Measurements from ENCODE around the gene HSP90B1.

The HSP90B1 gene

DNA sequence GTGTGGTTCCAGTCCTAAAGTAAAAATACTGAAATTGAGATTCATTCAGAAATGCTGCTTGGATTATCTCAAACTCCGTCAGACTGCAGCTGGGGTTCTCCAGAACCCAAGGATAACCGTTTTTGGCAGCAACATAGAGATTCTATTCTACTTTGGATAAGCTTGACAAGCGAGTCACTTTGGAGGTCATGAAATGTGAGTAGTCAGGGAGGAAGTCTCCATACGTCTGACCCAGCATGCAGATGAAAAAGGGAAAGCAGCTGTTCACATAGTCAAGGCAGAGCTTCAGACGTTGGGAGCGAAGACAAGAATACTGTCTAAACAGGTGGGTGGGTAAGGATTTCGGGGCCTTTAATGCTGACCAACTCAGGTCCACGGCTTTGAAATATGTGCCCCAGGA lies 14.9 kb upstream of the HSP90B1 start:
- no peaks in the 10 kb centered on the region for H3K79me1 ChIP-seq (ENCODE audit: low read length)
- no peak overlapping the region for H3K27ac ChIP-seq (ENCODE audit: low read depth, low read length)
- no peak overlapping the region for H3K4me3 ChIP-seq (ENCODE audit: low read depth, low read length)
- no peak overlapping the region for H3K18ac ChIP-seq (ENCODE audit: low read length)
- no peak overlapping the region for H2BK120ac ChIP-seq (ENCODE audit: insufficient read depth, low read length, poor library complexity)
- no peak overlapping the region for H3K9ac ChIP-seq (ENCODE audit: low read length)
- H3K27me3 ChIP-seq (ENCODE audit: insufficient read depth, low read length): no peaks in the 10 kb centered on the region
- DNase-seq: no peak
- no CpG with 5 or more reads among the region's 8 CpGs for WGBS (ENCODE audit: extremely low coverage, insufficient coverage, insufficient read length)
- no peak overlapping the region for H4K8ac ChIP-seq (ENCODE audit: low read depth, low read length)
- no peak overlapping the region for H3K23ac ChIP-seq (ENCODE audit: low read length)
- no peak overlapping the region for H3K4me2 ChIP-seq (ENCODE audit: low read length)
- H3K4ac ChIP-seq (ENCODE audit: low read depth, low read length): no peak overlapping the region
- H3K36me3 ChIP-seq (ENCODE audit: control insufficient read depth in 1 of 2, insufficient read depth in 2 of 2, low read length in 2 of 2): peaks cover 0 to 2% of the 10 kb centered on the region in 2 experiments
- no peaks in the 10 kb centered on the region for H3K79me2 ChIP-seq (ENCODE audit: control insufficient read depth, insufficient read depth, low read length, poor library complexity)
- H2AK5ac ChIP-seq (ENCODE audit: low read length): no peak overlapping the region
- no peak overlapping the region for H3K14ac ChIP-seq (ENCODE audit: low read length)
- H2BK12ac ChIP-seq (ENCODE audit: low read length): no peak overlapping the region
- no peaks in the 10 kb centered on the region for H3K4me1 ChIP-seq (ENCODE audit: control insufficient read depth in 1 of 2, insufficient read depth in 2 of 2, low read length in 2 of 2)
- no peak overlapping the region for H4K91ac ChIP-seq (ENCODE audit: low read depth, low read length)
- H2AFZ ChIP-seq (ENCODE audit: insufficient read depth, low read length, poor library complexity): no peak overlapping the region
- H3K9me3 ChIP-seq (ENCODE audit: insufficient read depth, low read depth, low read length): no peaks in the 10 kb centered on the region
- H4K12ac ChIP-seq (ENCODE audit: low read depth, low read length): no peak overlapping the region
- H2BK5ac ChIP-seq (ENCODE audit: low read depth, low read length, poor library complexity): no peak overlapping the region

DNA sequence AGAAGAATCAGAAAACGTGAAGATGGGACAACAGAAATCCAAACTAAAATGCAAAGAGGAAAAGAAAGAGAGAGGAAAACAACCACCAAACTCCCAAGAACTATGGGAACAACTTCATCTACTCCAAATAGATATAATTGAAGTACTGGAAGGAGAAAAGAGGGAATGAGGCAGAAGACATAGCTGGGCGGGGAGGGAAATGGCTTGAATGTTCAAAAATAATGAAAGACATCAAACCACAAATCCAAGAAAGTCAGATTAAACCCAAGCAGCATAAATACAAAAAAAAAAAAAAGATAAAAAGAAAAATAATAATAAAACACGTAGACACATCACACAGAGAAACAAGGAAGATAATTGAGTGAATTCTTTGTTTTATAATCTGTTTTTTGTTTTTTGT lies 12.3 kb upstream of the HSP90B1 start:
- no peak overlapping the region for H4K8ac ChIP-seq (ENCODE audit: low read depth, low read length)
- no peak overlapping the region for H3K4me3 ChIP-seq (ENCODE audit: low read depth, low read length)
- no peak overlapping the region for H2BK5ac ChIP-seq (ENCODE audit: low read depth, low read length, poor library complexity)
- H4K91ac ChIP-seq (ENCODE audit: low read depth, low read length): no peak overlapping the region
- no peak overlapping the region for H3K18ac ChIP-seq (ENCODE audit: low read length)
- no peak overlapping the region for H2BK120ac ChIP-seq (ENCODE audit: insufficient read depth, low read length, poor library complexity)
- H2AK5ac ChIP-seq (ENCODE audit: low read length): no peak overlapping the region
- H3K9me3 ChIP-seq (ENCODE audit: insufficient read depth, low read depth, low read length): no peaks in the 10 kb centered on the region
- no peak overlapping the region for H3K14ac ChIP-seq (ENCODE audit: low read length)
- H4K12ac ChIP-seq (ENCODE audit: low read depth, low read length): no peak overlapping the region
- H3K4me1 ChIP-seq (ENCODE audit: control insufficient read depth in 1 of 2, insufficient read depth in 2 of 2, low read length in 2 of 2): no peaks in the 10 kb centered on the region
- no peaks in the 10 kb centered on the region for H3K27me3 ChIP-seq (ENCODE audit: insufficient read depth, low read length)
- H3K4me2 ChIP-seq (ENCODE audit: low read length): no peak overlapping the region
- no peak overlapping the region for H3K23ac ChIP-seq (ENCODE audit: low read length)
- H3K9ac ChIP-seq (ENCODE audit: low read length): no peak overlapping the region
- no peak overlapping the region for H3K27ac ChIP-seq (ENCODE audit: low read depth, low read length)
- H2BK12ac ChIP-seq (ENCODE audit: low read length): no peak overlapping the region
- H3K79me2 ChIP-seq (ENCODE audit: control insufficient read depth, insufficient read depth, low read length, poor library complexity): no peaks in the 10 kb centered on the region
- WGBS (ENCODE audit: extremely low coverage, insufficient coverage, insufficient read length): no CpG with 5 or more reads among the region's 3 CpGs
- H3K79me1 ChIP-seq (ENCODE audit: low read length): no peaks in the 10 kb centered on the region
- no peak overlapping the region for H2AFZ ChIP-seq (ENCODE audit: insufficient read depth, low read length, poor library complexity)
- H3K4ac ChIP-seq (ENCODE audit: low read depth, low read length): no peak overlapping the region
- no peak for DNase-seq
- peaks cover 0 to 2% of the 10 kb centered on the region in 2 experiments for H3K36me3 ChIP-seq (ENCODE audit: control insufficient read depth in 1 of 2, insufficient read depth in 2 of 2, low read length in 2 of 2)

DNA sequence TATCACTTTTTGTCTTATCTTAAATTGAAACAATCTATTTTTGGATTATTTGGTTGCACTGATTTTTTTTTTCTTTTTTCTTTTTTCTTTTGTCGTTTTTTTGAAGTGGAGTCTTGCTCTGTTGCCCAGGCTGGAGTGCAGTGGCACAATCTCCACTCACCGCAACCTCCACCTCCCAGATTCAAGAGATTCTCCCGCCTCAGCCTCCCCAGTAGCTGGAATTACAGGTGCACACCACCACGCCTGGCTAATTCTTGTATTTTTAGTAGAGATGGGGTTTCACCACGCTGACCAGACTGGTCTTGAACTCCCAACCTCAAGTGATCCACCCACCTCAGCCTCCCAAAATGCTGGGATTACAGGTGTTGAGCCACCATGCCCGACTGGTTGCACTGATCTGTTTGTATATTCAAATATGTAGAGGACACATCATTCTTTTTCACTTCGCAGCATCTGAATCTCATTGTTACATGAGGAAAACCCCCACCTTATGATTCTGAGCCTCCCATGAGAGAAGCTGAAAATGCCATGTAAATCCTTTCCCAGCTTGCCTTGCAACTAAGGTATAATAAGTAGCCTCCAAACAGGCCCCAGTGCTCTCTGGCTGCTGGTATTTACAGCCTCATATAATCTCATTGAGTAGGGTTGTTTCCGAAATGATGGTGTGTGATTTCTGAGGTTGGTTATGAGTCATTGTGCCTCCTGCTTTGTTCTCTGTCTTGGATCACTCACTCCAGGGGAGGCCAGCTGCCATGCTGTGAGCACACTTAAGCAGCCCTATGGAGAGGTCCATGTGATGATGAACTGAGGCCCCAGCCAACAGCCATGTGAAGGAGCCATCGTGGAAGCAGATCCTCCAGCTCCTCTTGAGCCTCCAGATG lies 5.2 kb upstream of the HSP90B1 start:
- no peak overlapping the region for H3K9ac ChIP-seq (ENCODE audit: low read length)
- no peaks in the 10 kb centered on the region for H3K9me3 ChIP-seq (ENCODE audit: insufficient read depth, low read depth, low read length)
- no peak overlapping the region for H3K23ac ChIP-seq (ENCODE audit: low read length)
- no peak overlapping the region for H3K27ac ChIP-seq (ENCODE audit: low read depth, low read length)
- peaks cover 2% of the 10 kb centered on the region for H3K79me2 ChIP-seq (ENCODE audit: control insufficient read depth, insufficient read depth, low read length, poor library complexity)
- no peak overlapping the region for H3K4me2 ChIP-seq (ENCODE audit: low read length)
- H3K14ac ChIP-seq (ENCODE audit: low read length): no peak overlapping the region
- no peak overlapping the region for H3K4ac ChIP-seq (ENCODE audit: low read depth, low read length)
- H3K36me3 ChIP-seq (ENCODE audit: control insufficient read depth in 1 of 2, insufficient read depth in 2 of 2, low read length in 2 of 2): no peaks in the 10 kb centered on the region
- no peak overlapping the region for H2BK5ac ChIP-seq (ENCODE audit: low read depth, low read length, poor library complexity)
- no peaks in the 10 kb centered on the region for H3K4me1 ChIP-seq (ENCODE audit: control insufficient read depth in 1 of 2, insufficient read depth in 2 of 2, low read length in 2 of 2)
- H3K18ac ChIP-seq (ENCODE audit: low read length): no peak overlapping the region
- WGBS (ENCODE audit: extremely low coverage, insufficient coverage, insufficient read length): no CpG with 5 or more reads among the region's 9 CpGs
- H3K79me1 ChIP-seq (ENCODE audit: low read length): peaks cover 6% of the 10 kb centered on the region
- H4K12ac ChIP-seq (ENCODE audit: low read depth, low read length): no peak overlapping the region
- H3K27me3 ChIP-seq (ENCODE audit: insufficient read depth, low read length): no peaks in the 10 kb centered on the region
- H3K4me3 ChIP-seq (ENCODE audit: low read depth, low read length): no peak overlapping the region
- H4K91ac ChIP-seq (ENCODE audit: low read depth, low read length): no peak overlapping the region
- H2BK120ac ChIP-seq (ENCODE audit: insufficient read depth, low read length, poor library complexity): no peak overlapping the region
- H2AK5ac ChIP-seq (ENCODE audit: low read length): no peak overlapping the region
- no peak overlapping the region for H4K8ac ChIP-seq (ENCODE audit: low read depth, low read length)
- H2BK12ac ChIP-seq (ENCODE audit: low read length): no peak overlapping the region
- H2AFZ ChIP-seq (ENCODE audit: insufficient read depth, low read length, poor library complexity): no peak overlapping the region
- DNase-seq: no peak

DNA sequence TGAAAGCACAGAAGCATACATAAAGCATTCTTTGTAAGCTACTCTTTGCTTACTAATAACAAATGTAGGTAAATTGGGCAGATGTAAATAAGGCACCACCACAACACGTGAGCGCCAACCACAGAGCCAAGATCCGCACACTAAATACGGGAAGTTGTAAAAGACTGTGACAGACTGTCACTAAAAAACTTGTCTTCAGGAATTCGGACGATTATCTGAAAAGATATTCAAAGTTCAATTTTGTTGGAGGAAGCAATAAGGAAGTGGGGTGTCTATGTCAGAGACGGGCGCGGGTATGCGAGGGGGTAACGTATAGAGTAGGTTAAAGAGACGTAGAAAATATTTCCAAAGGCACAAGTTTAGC lies 1.5 kb upstream of the HSP90B1 start:
- H3K4ac ChIP-seq (ENCODE audit: low read depth, low read length): no peak overlapping the region
- H3K4me3 ChIP-seq (ENCODE audit: low read depth, low read length): no peak overlapping the region
- no peaks in the 10 kb centered on the region for H3K9me3 ChIP-seq (ENCODE audit: insufficient read depth, low read depth, low read length)
- no peak overlapping the region for H4K12ac ChIP-seq (ENCODE audit: low read depth, low read length)
- H3K27ac ChIP-seq (ENCODE audit: low read depth, low read length): no peak overlapping the region
- WGBS (ENCODE audit: extremely low coverage, insufficient coverage, insufficient read length): no CpG with 5 or more reads among the region's 12 CpGs
- no peak overlapping the region for H3K14ac ChIP-seq (ENCODE audit: low read length)
- H4K91ac ChIP-seq (ENCODE audit: low read depth, low read length): no peak overlapping the region
- no peaks in the 10 kb centered on the region for H3K27me3 ChIP-seq (ENCODE audit: insufficient read depth, low read length)
- no peak for DNase-seq
- H4K8ac ChIP-seq (ENCODE audit: low read depth, low read length): peak overlapping the region; percentile 86
- H2BK5ac ChIP-seq (ENCODE audit: low read depth, low read length, poor library complexity): no peak overlapping the region
- no peak overlapping the region for H2BK12ac ChIP-seq (ENCODE audit: low read length)
- peak overlapping the region; percentile 93 for H3K4me2 ChIP-seq (ENCODE audit: low read length)
- no peaks in the 10 kb centered on the region for H3K4me1 ChIP-seq (ENCODE audit: control insufficient read depth in 1 of 2, insufficient read depth in 2 of 2, low read length in 2 of 2)
- H3K79me1 ChIP-seq (ENCODE audit: low read length): peaks cover 14% of the 10 kb centered on the region
- peaks cover 2 to 3% of the 10 kb centered on the region in 2 experiments for H3K36me3 ChIP-seq (ENCODE audit: control insufficient read depth in 1 of 2, insufficient read depth in 2 of 2, low read length in 2 of 2)
- no peak overlapping the region for H3K9ac ChIP-seq (ENCODE audit: low read length)
- peaks cover 15% of the 10 kb centered on the region for H3K79me2 ChIP-seq (ENCODE audit: control insufficient read depth, insufficient read depth, low read length, poor library complexity)
- H3K23ac ChIP-seq (ENCODE audit: low read length): no peak overlapping the region
- H2BK120ac ChIP-seq (ENCODE audit: insufficient read depth, low read length, poor library complexity): no peak overlapping the region
- H2AK5ac ChIP-seq (ENCODE audit: low read length): no peak overlapping the region
- H3K18ac ChIP-seq (ENCODE audit: low read length): no peak overlapping the region
- peak overlapping the region; percentile 98 for H2AFZ ChIP-seq (ENCODE audit: insufficient read depth, low read length, poor library complexity)

Measured in trophoblast cell (in vitro differentiated cells and primary cell).